WI38 (cell line): ENCODE data around the gene COL5A1.

ENCODE experiments used
- H3K4me3 ChIP-seq: 2 replicates; pipeline ENCODE4 v1.5.1; 2011; ENCODE audit warnings: low read depth, mild to moderate bottlenecking, control low read depth, low read length
- CTCF ChIP-seq: IDR thresholded peaks from 2 replicates; pipeline ENCODE4 v1.5.1; 2012; ENCODE audit warnings: low read depth, mild to moderate bottlenecking, control low read depth, low read length

The COL5A1 gene

GRCh38 chr9:134870746-134871662, 229.4 kb downstream of the COL5A1 start:
- H3K4me3 ChIP-seq = no peak overlapping the region
- no peak for TF ChIP-seq CTCF

GRCh38 chr9:134871697-134872340, 230.2 kb downstream of the COL5A1 start:
- H3K4me3 ChIP-seq = no peak overlapping the region
- no peak for TF ChIP-seq CTCF

- no peak for TF ChIP-seq CTCF
- H3K4me3 ChIP-seq = no peak overlapping the region
Observed at GRCh38 chr9:134872482-134873231, 231.1 kb downstream of the COL5A1 start.

- no peak for TF ChIP-seq CTCF
- no peak overlapping the region for H3K4me3 ChIP-seq
Observed at GRCh38 chr9:134875371-134875770, 233.8 kb downstream of the COL5A1 start.

- TF ChIP-seq CTCF = no peak
Observed at GRCh38 chr9:134877541-134877940, 235.9 kb downstream of the COL5A1 start.

GRCh38 chr9:134879664-134880483, 238.3 kb downstream of the COL5A1 start:
- no peak for TF ChIP-seq CTCF
- H3K4me3 ChIP-seq = no peak overlapping the region

More at GRCh38 chr9:134877541-134877940, 235.9 kb downstream of the COL5A1 start:
- no peak overlapping the region for H3K4me3 ChIP-seq
